H1 (cell line): ENCODE data around the gene LEFTY2. TPM values are rescaled to one million over a fixed set of nuclear protein-coding genes. Genes with fewer than 3 reads are reported as not detected.

Experiments used
- CTCF ChIA-PET: fragments of 300-600 bp; sonication (Branson Sonifier 250); formaldehyde crosslinking; loops from one replicate; lab custom pipeline; 2021; ENCODE audit not compliant: partially characterized antibody; lab: Charles Lee
- POLR2A ChIA-PET: fragments of 300-600 bp; sonication (Branson Sonifier 250); formaldehyde crosslinking; loops from one replicate; lab custom pipeline; 2021; ENCODE audit warnings: inconsistent platforms; ENCODE audit not compliant: partially characterized antibody; lab: Charles Lee
- DNase-seq, 2 experiments: peaks; one replicate each; pipeline versions ENCODE4 v3.0.0 to v3.0.0-alpha.2; 2010 to 2022; ENCODE audit warnings: low spot score in 2 of 2, low read depth in 1 of 2, mixed read lengths in 1 of 2
- FAIRE-seq: peaks from 2 replicates; lab custom pipeline; 2011; peaks lifted over from hg19 to GRCh38; lab: Jason Lieb, UNC
- H2AFZ ChIP-seq: 2 replicates; pipeline ENCODE4 v1.8.1; 2012; ENCODE audit warnings: low read length, inconsistent platforms
- H2AK5ac ChIP-seq: 2 replicates; pipeline ENCODE4 v1.6.1; 2013; ENCODE audit warnings: low read depth, low read length
- H2BK120ac ChIP-seq: replicated peaks from 2 replicates; pipeline ENCODE3; 2013; ENCODE audit warnings: low read depth, low read length, inconsistent platforms
- H2BK12ac ChIP-seq: 2 replicates; pipeline ENCODE4 v1.6.1; 2013; ENCODE audit warnings: low read depth, low read length
- H2BK15ac ChIP-seq: 2 replicates; pipeline ENCODE4 v1.6.1; 2013; ENCODE audit warnings: low read length
- H2BK20ac ChIP-seq: 2 replicates; pipeline ENCODE4 v1.6.1; 2013; ENCODE audit warnings: low read length
- H2BK5ac ChIP-seq: 2 replicates; pipeline ENCODE4 v1.6.1; 2013; ENCODE audit warnings: low read depth, low read length
- H3K14ac ChIP-seq: 2 replicates; pipeline ENCODE4 v1.6.1; 2013; ENCODE audit warnings: inconsistent platforms; ENCODE audit not compliant: insufficient read length
- H3K18ac ChIP-seq: 2 replicates; pipeline ENCODE4 v1.6.1; 2013; ENCODE audit warnings: low read length; ENCODE audit errors: extremely low read depth
- H3K23ac ChIP-seq: 2 replicates; pipeline ENCODE4 v1.6.1; 2013; ENCODE audit warnings: inconsistent platforms; ENCODE audit not compliant: insufficient read length
- H3K23me2 ChIP-seq: 2 replicates; pipeline ENCODE4 v1.6.1; 2013; ENCODE audit warnings: low read depth, low read length
- H3K27ac ChIP-seq: 2 replicates; pipeline ENCODE4 v1.6.1; 2011; ENCODE audit warnings: low read depth, low read length, inconsistent platforms
- H3K27me3 ChIP-seq, 4 experiments: replicated peaks in 1 of 4; 1 replicate in 1 of 4; 2 replicates in 3 of 4; pipeline versions ENCODE4 v1.6.1 to v1.8.1; 2011 to 2013; ENCODE audit warnings: low read length in 3 of 4, mild to moderate bottlenecking in 3 of 4, inconsistent platforms in 2 of 4, mixed read lengths in 2 of 4, moderate library complexity in 1 of 4; ENCODE audit not compliant: control insufficient read depth in 3 of 4, insufficient read depth in 3 of 4; ENCODE audit errors: extremely low read depth in 1 of 4
- H3K36me3 ChIP-seq, 4 experiments: 2 replicates each; pipeline versions ENCODE4 v1.6.1 to v1.8.1; 2011 to 2013; ENCODE audit warnings: mild to moderate bottlenecking in 4 of 4, low read length in 3 of 4, moderate library complexity in 2 of 4, control low read depth in 1 of 4, inconsistent platforms in 1 of 4; ENCODE audit not compliant: insufficient read depth in 4 of 4, control insufficient read depth in 2 of 4
- H3K4ac ChIP-seq: replicated peaks from 2 replicates; pipeline ENCODE3; 2013; ENCODE audit warnings: low read length, low read depth, mixed read lengths, inconsistent platforms; ENCODE audit not compliant: insufficient read length
- H3K4me1 ChIP-seq, 4 experiments: replicated peaks in 1 of 4; 1 replicate in 1 of 4; 2 replicates in 3 of 4; pipeline versions ENCODE4 v1.6.1 to v1.8.1; 2011 to 2013; ENCODE audit warnings: low read length in 3 of 4, inconsistent platforms in 2 of 4, mixed read lengths in 1 of 4; ENCODE audit not compliant: insufficient read depth in 4 of 4, control insufficient read depth in 3 of 4
- H3K4me2 ChIP-seq, 2 experiments: 2 replicates each; pipeline versions ENCODE4 v1.6.1 to v1.8.1; 2011 to 2013; ENCODE audit warnings: low read depth in 2 of 2, low read length in 2 of 2, control low read depth in 1 of 2, inconsistent platforms in 1 of 2, mild to moderate bottlenecking in 1 of 2; ENCODE audit not compliant: insufficient read depth in 1 of 2
- H3K4me3 ChIP-seq, 4 experiments: fragments of 200-600, 300-600 bp in 1 of 4; sonication (generic), shearing (Covaris generic), sonication (Bioruptor Twin) in 1 of 4; 2 replicates each; pipeline versions ENCODE4 v1.5.1 to v1.8.1; 2011 to 2016; ENCODE audit warnings: low read length in 4 of 4, low read depth in 3 of 4, control low read depth in 2 of 4, inconsistent platforms in 2 of 4, mild to moderate bottlenecking in 2 of 4, mixed read lengths in 1 of 4, moderate library complexity in 1 of 4; ENCODE audit not compliant: insufficient read depth in 2 of 4; ENCODE audit errors: extremely low read depth in 1 of 4
- H3K56ac ChIP-seq: replicated peaks from 2 replicates; pipeline ENCODE3; 2013; ENCODE audit warnings: low read depth, mild to moderate bottlenecking, mixed read lengths, low read length, inconsistent platforms; ENCODE audit not compliant: insufficient read length
- H3K79me1 ChIP-seq: 2 replicates; pipeline ENCODE4 v1.6.1; 2013; ENCODE audit warnings: low read depth, low read length, control low read depth
- H3K79me2 ChIP-seq, 2 experiments: 2 replicates each; pipeline versions ENCODE4 v1.6.1 to v1.8.1; 2012 to 2013; ENCODE audit warnings: low read length in 2 of 2, mild to moderate bottlenecking in 2 of 2, inconsistent platforms in 1 of 2; ENCODE audit not compliant: insufficient read depth in 2 of 2, control insufficient read depth in 1 of 2
- H3K9ac ChIP-seq, 4 experiments: replicated peaks in 1 of 4; 1 replicate in 1 of 4; 2 replicates in 3 of 4; pipeline versions ENCODE4 v1.6.1 to v1.8.1; 2011 to 2013; ENCODE audit warnings: low read depth in 3 of 4, low read length in 3 of 4, control low read depth in 2 of 4, mild to moderate bottlenecking in 2 of 4, moderate library complexity in 2 of 4, inconsistent platforms in 1 of 4; ENCODE audit errors: extremely low read depth in 1 of 4
- H3K9me3 ChIP-seq, 2 experiments: 2 replicates each; pipeline versions ENCODE4 v1.6.1 to v1.8.1; 2012 to 2013; ENCODE audit warnings: mild to moderate bottlenecking in 2 of 2, moderate library complexity in 2 of 2, control low read depth in 1 of 2, inconsistent platforms in 1 of 2, low read depth in 1 of 2, low read length in 1 of 2, mixed read lengths in 1 of 2; ENCODE audit not compliant: insufficient read depth in 2 of 2
- H4K20me1 ChIP-seq, 2 experiments: replicated peaks in 1 of 2; 2 replicates each; pipeline versions ENCODE3 to v1.8.1; 2011 to 2013; ENCODE audit warnings: inconsistent platforms in 2 of 2, low read length in 2 of 2, mild to moderate bottlenecking in 1 of 2; ENCODE audit not compliant: insufficient read depth in 2 of 2, control insufficient read depth in 1 of 2
- H4K5ac ChIP-seq: 2 replicates; pipeline ENCODE4 v1.6.1; 2013; ENCODE audit warnings: low read length, low read depth, mixed read lengths, inconsistent platforms; ENCODE audit not compliant: insufficient read length
- H4K8ac ChIP-seq: 2 replicates; pipeline ENCODE4 v1.8.0; 2013; ENCODE audit warnings: mild to moderate bottlenecking, moderate library complexity, low read length, inconsistent platforms; ENCODE audit not compliant: insufficient read depth; ENCODE audit errors: extremely low read depth
- H4K91ac ChIP-seq: replicated peaks from 2 replicates; pipeline ENCODE3; 2013; ENCODE audit warnings: low read length, mixed read lengths, inconsistent platforms; ENCODE audit not compliant: insufficient read length
- CHD1 ChIP-seq: IDR thresholded peaks from 2 replicates; pipeline ENCODE4 v1.6.1; 2012; ENCODE audit warnings: low read depth, low read length, improper control_type of control experiment
- EGR1 ChIP-seq: IDR thresholded peaks from 2 replicates; pipeline ENCODE4 v1.6.1; 2011; ENCODE audit warnings: low read depth, low read length, borderline replicate concordance
- TAF7 ChIP-seq: optimal IDR thresholded peaks from 2 replicates; pipeline ENCODE3; 2011; ENCODE audit warnings: low read depth, mild to moderate bottlenecking, inconsistent platforms, low read length, moderate library complexity, borderline replicate concordance
- WGBS, 2 experiments: shearing (Covaris generic) in 1 of 2; methylation state at CpG; one replicate each; pipeline versions ENCODE4 v1.1.6 to v1.1.7; 2013 to 2015; ENCODE audit warnings: low lambda C conversion rate in 2 of 2, mixed read lengths in 2 of 2, inconsistent platforms in 1 of 2, low coverage in 1 of 2, missing lambda C conversion rate in 1 of 2; ENCODE audit not compliant: insufficient replicate concordance in 2 of 2, insufficient coverage in 1 of 2, insufficient read length in 1 of 2; ENCODE audit errors: extremely low coverage in 1 of 2, missing lambda C conversion rate in 1 of 2; 5-methylcytosine and 5-hydroxymethylcytosine counted together
- polyA plus RNA-seq, 7 experiments: library from polyadenylated mRNA; depleted of rRNA in 3 of 7; stranded (reverse) in 5 of 7; unstranded in 2 of 7; fragments of >200 nt in 5 of 7; fragments of 200-250 nt in 2 of 7; gene quantifications; 1 replicate in 5 of 7; 2 replicates in 1 of 7; 4 replicates in 1 of 7; pipeline versions ENCODE4 v1.2.1 to v1.2.3, GENCODE V29; 2011 to 2013; ENCODE audit warnings: missing spikeins in 2 of 7, mixed read lengths in 2 of 7
- total RNA-seq: library from RNA; stranded (reverse); fragmentation: NEBNext Ultra II Directional; extraction: Animal tissue kit (Norgen Biotek cat#: 25700); gene quantifications from 2 replicates; pipeline ENCODE4 v1.2.1, GENCODE V29; 2021
- TF ChIP-seq, protein P1 (sequence below), 3 experiments: IDR thresholded peaks; 1 replicate in 2 of 3; 2 replicates in 1 of 3; pipeline versions ENCODE4 v1.5.1 to v1.6.1; 2011; ENCODE audit warnings: low read length in 3 of 3, mild to moderate bottlenecking in 3 of 3, inconsistent platforms in 2 of 3, low read depth in 1 of 3, moderate library complexity in 1 of 3; ENCODE audit not compliant: insufficient read depth in 1 of 3; ENCODE audit errors: control extremely low read depth in 1 of 3

LEFTY2 gene
- total and polyA plus RNA-seq, 2 of the 8 experiments (the other 6 are each of a cell fraction or from before 2014, with no cell fraction given), result 2.6 to 4.3 TPM

DNA sequence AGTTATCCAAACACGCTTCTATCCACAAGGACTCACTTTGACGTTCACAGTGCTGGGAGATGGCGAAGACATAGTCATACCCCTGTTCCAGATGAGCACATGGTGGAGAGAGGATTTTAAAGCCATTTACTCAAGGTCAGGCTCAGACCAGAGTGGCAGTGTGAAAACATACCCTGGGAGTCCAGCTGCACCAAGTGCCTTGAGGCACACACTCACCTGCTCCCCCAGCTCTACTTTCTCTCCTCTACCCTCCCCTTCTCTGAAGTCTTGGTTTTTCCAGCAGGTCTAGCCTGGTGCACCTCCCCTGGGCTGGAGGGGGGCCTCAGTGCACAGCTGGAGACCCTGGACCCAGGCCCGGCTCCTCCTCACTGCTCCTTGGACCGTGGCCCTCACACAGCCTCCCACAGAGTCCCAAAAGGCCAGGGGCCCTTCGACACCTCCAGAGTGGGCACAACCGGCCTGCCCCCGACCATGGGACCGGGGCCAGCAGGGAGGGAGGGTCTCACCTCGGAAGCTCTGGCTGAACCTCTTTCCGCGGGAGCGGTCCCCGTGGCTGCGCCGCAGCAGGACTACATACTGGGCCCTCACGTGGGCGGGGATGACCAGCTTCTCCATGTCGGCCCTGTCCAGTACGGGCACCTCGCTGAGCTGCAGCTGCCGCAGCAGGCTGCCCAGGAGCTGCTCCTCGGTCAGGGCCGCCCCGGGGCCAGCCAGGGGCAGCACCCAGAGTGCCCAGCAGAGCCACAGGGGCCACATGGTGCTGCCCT lies 452 bp downstream of the LEFTY2 start:
- H3K4me3 ChIP-seq, result no peak overlapping the region
- CTCF ChIA-PET, result interaction anchor here (0.6 to 4.0 kb wide), 13 partner anchors 9 to 466 kb away, joined by 3 to 23 read pairs (median 4); partner anchors contain the start of gene PYCR2
- peak overlapping the region in 1 of 2 experiments; percentile 50; a peak in 1 of 4 replicates for H3K4me2 ChIP-seq

More for the DNA sequence above, 452 bp downstream of the LEFTY2 start:
- Histone ChIP-seq H2BK20ac (no peak overlapping the region), H4K5ac (no peak overlapping the region), H3K9ac (no peak overlapping the region), H4K8ac (no peak overlapping the region), H4K20me1 (no peaks in the 10 kb centered on the region), H3K79me1 (no peaks in the 10 kb centered on the region), H3K18ac (no peak overlapping the region), H2BK120ac (no peak overlapping the region), H3K79me2 (no peaks in the 10 kb centered on the region), H3K9me3 (no peaks in the 10 kb centered on the region), H2BK12ac (peak overlapping the region; percentile 68; the same call in 1 of the 2 replicates), H3K23ac (no peak overlapping the region), H3K56ac (no peak overlapping the region), H3K4me1 (peaks cover 8 to 19% (median 13%) of the 10 kb centered on the region in 4 experiments), H3K14ac (no peak overlapping the region), H3K4ac (no peak overlapping the region), H3K27ac (no peak overlapping the region), H2BK5ac (no peak overlapping the region), H2AK5ac (peak overlapping the region; percentile 90; the same call in 1 of the 2 replicates), H2AFZ (no peak overlapping the region), H3K27me3 (peaks cover 0 to 9% (median 7%) of the 10 kb centered on the region in 4 experiments; a peak in 4 of 7 replicates), H3K23me2 (no peaks in the 10 kb centered on the region), H2BK15ac (peak overlapping the region; percentile 99; the same call in 1 of the 2 replicates), H4K91ac (peak overlapping the region; percentile 69), H3K36me3 (no peaks in the 10 kb centered on the region)
- POLR2A ChIA-PET, result interaction anchor here (1.0 to 3.4 kb wide), 6 partner anchors 10 to 163 kb away, joined by 3 to 16 read pairs (median 4); partner anchors contain the start of genes PYCR2, SRP9 and TMEM63A
- DNase-seq (no peak), FAIRE-seq (no peak)
- 94% methylated on average over 24 of the region's 25 CpGs; no CpG with 5 or more reads in 1 of the 2 experiments for WGBS, 2 experiments
- TF ChIP-seq TAF7, result no peak
- TF ChIP-seq EGR1, result no peak
- no peak for TF ChIP-seq CHD1
- TF ChIP-seq, protein P1, sequence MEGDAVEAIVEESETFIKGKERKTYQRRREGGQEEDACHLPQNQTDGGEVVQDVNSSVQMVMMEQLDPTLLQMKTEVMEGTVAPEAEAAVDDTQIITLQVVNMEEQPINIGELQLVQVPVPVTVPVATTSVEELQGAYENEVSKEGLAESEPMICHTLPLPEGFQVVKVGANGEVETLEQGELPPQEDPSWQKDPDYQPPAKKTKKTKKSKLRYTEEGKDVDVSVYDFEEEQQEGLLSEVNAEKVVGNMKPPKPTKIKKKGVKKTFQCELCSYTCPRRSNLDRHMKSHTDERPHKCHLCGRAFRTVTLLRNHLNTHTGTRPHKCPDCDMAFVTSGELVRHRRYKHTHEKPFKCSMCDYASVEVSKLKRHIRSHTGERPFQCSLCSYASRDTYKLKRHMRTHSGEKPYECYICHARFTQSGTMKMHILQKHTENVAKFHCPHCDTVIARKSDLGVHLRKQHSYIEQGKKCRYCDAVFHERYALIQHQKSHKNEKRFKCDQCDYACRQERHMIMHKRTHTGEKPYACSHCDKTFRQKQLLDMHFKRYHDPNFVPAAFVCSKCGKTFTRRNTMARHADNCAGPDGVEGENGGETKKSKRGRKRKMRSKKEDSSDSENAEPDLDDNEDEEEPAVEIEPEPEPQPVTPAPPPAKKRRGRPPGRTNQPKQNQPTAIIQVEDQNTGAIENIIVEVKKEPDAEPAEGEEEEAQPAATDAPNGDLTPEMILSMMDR (IDR thresholded peaks at IDR 0.05; ENCODE audit: control extremely low read depth in 1 of 3, insufficient read depth in 1 of 3, low read depth in 1 of 3, low read length in 3 of 3), result no peak
